Posterior vena cava (tissue), 2 donors: Measurements from ENCODE around the gene CNN2. TPM values are rescaled to one million over a fixed set of nuclear protein-coding genes. Genes with fewer than 3 reads are reported as not detected.

ENCODE experiments used
- DNase-seq: peaks from one replicate; pipeline ENCODE4 v3.0.0-alpha.2; 2020; ENCODE audit warnings: low spot score
- intact Hi-C, 2 donors: fragments of 100-400 bp; cut with DNase I; formaldehyde crosslinking; loops; one replicate each; pipeline versions ENCODE4 v1.14.1 to v1.14.2; 2022 to 2023
- total RNA-seq, 2 donors: library from RNA; stranded (reverse); fragmentation: NEBNext Ultra II Directional; extraction: Animal tissue kit (Norgen Biotek cat#: 25700); gene quantifications; one replicate each; pipeline ENCODE4 v1.2.1, GENCODE V29; 2021
- donor health status: DM: yes; HTN: yes; CAD: no.
- donor health status: DM: yes; HTN: yes; CAD: no.

The CNN2 gene
- total RNA-seq, 2 donors from 2014 or later: 94.7 to 136 TPM

DNA sequence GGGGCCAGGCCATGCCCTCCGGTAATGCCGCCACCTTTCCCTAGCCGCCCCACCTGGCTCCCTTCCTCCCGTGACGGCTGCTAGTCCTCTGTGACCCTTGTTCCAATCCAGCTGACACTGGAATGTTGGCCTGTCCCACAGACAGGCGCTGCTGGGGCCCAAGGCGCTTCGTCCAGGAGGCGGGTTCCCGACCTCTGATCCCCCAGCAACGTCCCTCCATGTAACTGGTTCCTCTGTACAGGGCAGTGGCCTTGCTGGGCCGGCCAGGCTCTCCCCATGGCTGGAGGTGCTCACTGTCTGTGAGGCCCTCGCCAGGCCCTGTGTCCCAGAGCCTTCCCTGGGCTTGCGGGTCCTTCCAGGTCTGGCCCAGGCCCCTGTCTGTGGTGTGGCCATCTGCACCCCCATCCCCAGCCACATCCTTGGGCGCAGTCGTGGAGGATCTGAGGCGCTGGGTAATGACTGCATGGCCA lies 33.0 kb upstream of the CNN2 start:
- intact Hi-C loops: loop anchor here (10.0 kb wide), 2 partner anchors 219 to 229 kb away; no protein-coding TSS in a partner anchor
- DNase-seq: no peak

DNA sequence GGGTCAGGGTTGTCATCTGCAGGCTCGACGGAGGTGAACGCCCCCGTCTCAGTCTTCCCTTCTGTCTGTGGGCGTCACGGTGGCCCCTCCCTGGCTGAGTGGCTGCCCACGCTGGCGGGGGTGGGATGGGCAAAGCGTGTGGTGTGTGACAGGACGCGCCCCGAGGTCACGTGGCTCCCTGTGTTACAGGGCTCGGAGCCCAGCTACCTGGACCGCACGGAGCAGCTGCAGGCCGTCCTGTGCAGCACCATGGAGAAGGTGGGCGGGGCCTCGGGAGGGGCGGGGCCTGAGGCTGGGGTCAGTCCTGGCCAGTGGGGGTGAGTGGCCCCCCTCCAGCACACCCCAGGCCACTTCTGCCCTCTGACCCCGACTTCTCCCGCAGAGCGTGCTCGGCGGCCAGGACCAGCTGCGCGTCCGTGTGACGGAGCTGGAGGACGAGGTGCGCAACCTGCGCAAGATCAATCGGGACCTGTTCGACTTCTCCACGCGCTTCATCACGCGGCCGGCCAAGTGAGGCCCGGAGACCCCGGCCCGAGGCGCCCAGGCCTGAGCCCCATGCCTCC lies 32.5 kb upstream of the CNN2 start:
- no peak for DNase-seq
- intact Hi-C loops: loop anchor here (10.0 kb wide), 2 partner anchors 219 to 229 kb away; no protein-coding TSS in a partner anchor

DNA sequence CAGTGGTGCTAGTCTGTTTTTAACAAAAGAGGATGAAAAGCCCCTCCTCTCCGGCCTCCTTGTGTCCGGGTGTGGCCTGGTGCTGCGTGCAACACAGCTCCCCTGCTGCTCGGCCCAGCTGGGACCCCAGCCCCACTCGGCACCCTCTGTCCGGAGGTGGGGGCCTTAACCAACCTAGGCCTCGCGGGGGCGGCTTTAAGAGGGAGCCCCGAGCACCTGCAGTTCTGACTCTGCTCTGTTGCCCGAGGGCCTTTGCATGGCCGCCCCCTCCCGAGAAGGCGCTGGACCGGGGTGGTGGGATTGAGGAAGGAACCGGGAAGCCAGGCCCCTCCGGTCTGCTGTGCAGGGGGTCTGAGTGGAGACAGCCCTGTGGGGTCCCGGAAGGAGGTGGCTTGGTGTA lies 31.9 kb upstream of the CNN2 start:
- intact Hi-C loops: loop anchor here (10.0 kb wide), 2 partner anchors 220 to 230 kb away; no protein-coding TSS in a partner anchor
- DNase-seq: no peak

DNA sequence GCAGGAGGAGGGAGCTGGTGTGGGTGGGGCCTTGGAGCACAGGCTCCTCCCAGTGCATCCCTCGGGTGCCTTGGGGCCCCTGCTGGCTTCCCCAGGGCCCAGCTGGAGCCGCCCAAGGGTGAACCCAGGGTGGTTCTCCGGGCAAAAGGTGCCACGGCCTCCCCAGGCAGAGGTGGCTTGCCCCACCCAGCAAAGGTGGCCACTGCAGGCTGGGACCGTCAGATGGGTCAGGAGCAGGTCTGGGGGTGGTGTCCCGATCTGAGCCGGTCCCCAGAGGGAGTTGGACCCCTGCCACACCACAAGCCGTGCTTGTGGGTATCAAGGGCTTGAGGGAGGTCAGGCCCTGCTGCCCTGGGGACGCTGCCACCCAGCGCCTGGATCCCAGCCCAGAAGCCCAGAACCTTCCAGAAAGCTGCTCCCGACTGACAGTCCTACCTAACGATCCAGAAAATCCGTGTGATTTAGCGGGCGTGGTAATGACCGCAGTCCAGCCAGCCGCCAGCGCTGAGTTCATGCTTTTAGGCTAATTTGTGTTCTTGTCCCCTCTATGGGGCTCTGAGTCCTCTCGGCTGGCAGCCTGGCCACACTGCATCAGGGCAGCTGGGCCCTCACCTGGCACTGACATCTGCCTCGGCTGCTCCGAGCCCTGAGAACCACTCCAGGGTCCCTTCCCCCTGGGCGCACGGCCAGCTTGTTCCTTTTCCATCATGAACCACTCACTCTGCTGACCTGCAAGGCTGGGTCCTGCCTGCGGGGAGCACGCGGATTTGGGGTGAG lies 31.2 kb upstream of the CNN2 start:
- intact Hi-C loops: loop anchor here (10.0 kb wide), 2 partner anchors 220 to 230 kb away; no protein-coding TSS in a partner anchor
- DNase-seq: no peak

DNA sequence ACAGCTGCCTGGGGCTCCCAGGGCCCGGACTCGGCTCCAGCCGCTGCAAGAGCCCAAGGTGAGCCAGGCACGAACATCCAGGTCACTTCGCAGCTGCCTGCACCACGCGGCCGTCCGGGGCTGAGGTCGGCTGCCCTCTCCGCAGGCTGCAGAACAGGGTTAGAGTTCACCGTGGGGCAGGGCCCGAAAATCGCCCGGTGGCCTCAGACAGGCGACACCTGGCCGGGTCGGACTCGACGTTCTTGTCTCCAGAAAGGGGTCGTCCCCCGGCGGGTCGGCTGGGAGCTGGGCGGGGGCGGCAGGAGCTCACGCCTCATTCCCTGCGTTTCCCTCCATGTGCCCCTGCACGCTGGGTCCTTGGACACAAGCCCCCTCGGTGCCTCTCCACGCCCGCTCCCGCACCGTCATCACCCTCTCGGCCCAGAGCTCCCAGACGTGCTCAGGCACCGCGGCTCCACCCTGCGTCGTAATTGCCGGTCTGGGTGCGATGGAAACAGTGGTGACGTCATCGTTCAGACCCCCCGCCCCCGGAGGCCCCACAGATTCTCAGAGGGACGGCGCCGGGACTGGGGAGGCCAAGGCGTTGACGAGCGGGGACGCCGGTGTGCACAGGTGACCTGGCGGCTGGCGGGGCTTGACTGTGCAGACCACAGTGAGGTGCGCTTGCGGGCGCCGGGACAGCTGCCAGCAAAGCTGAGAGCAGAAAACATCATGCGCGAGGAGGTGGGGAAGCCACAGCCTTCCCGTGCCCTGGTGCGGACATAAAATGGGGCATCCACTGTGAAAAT lies 30.2 kb upstream of the CNN2 start:
- no peak for DNase-seq
- intact Hi-C loops: loop anchor here (10.0 kb wide), 2 partner anchors 221 to 231 kb away; no protein-coding TSS in a partner anchor

DNA sequence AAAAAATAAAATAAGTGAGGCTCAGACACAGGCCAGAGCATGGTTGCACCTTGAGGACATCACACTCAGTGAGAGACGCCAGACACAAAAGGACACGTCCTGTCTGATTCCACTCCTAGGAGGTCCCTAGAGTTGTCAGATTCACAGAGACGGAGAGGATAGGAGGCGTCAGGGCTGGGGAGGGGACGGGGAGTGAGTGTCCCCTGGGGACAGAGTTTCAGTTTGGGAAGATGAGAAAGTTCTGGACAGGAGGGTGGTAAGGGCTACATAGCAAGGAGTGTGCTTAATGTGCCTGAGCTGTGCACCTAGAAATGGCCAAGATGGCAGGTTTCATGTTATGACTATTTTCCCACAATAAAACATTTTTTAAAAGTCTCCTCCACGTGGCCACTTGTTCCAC lies 28.3 kb upstream of the CNN2 start:
- intact Hi-C loops: loop anchor here (10.0 kb wide), 2 partner anchors 223 to 233 kb away; no protein-coding TSS in a partner anchor
- no peak for DNase-seq

DNA sequence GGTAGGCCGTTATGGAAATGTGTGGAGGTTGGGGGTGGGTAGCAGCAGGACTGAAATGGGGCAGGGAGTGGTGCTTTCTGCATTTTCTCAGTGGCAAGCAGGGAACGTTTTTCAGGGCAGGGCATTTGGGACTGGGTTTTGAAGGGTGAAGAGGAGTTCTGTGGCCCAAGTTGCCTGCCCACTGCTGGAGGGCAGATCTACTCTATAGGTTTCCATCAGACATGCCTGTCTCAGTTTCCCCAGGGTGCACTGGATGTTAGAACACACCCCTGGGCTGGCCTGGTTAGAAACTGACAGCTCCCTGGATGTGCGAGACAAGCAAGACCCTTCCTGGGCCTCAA lies 27.1 kb upstream of the CNN2 start:
- DNase-seq: no peak
- intact Hi-C loops: loop anchor here (10.0 kb wide), 2 partner anchors 225 to 235 kb away; no protein-coding TSS in a partner anchor

DNA sequence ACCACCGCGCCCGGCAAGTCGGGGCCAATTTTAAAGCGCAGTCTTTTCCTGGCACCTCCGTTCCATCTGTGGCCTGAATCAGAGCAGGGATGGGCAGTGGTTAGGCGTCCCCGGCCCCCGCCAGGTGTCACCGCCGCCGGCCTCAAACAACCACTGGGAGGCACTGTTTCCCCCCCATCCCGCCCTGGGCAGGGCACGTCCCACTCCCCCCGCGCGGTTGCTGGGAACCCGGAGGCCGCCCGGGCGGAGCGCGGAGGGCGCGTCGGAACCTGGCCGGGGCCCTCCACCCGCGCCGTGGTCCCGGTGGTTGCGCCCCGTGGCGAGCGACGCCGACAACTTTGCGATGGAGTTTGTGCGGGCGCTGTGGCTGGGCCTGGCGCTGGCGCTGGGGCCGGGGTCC lies 26.3 kb upstream of the CNN2 start, which contains the start of gene GRIN3B:
TSS of gene GRIN3B (plus strand) at position 325 of the 400 bp plus-strand sequence. CDS start at position 344, 19 bp downstream.
- peak; percentile 91 for DNase-seq
- intact Hi-C loops: loop anchor here in 1 of 2 donors (1.0 kb wide), 1 partner anchor 23 kb away; no protein-coding TSS in a partner anchor

DNA sequence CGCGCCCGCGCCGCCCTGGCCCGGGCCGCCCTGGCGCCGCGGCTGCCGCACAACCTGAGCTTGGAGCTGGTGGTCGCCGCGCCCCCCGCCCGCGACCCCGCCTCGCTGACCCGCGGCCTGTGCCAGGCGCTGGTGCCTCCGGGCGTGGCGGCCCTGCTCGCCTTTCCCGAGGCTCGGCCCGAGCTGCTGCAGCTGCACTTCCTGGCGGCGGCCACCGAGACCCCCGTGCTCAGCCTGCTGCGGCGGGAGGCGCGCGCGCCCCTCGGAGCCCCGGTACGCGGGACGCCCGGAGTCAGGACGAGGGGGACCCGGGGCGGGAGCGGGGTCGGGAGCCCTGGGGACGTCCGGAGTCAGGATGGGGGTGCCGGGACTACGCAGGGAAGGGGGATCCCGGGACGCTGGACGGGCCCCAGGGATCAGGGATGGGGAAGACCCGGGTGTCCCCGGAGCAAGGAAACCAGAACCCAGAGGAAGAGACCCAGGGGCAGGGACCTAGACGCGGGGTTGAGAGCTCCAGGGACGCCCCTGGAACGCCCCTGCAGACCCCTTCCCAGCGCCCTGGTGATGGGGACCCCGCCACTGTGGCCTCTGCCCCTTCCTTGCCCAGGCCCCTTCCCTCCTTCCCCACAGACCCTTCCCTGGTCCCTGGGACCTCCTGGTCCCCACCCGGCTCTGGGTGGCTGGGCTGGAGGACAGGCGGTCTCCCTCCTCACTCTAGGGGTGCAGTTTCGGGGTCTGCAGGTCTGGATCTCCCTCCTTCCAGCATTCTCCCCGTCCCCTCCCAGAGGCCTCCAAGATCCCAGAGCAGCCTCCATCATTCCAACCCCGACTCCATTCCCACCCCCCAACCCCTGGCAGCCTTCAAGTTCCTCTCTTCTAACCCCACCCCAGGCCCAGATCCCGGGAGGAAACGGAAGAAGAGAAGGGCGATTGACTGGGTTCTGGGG lies 25.5 kb upstream of the CNN2 start:
- intact Hi-C loops: loop anchor here in 1 of 2 donors (1.0 kb wide), 1 partner anchor 24 kb away; no protein-coding TSS in a partner anchor

DNA sequence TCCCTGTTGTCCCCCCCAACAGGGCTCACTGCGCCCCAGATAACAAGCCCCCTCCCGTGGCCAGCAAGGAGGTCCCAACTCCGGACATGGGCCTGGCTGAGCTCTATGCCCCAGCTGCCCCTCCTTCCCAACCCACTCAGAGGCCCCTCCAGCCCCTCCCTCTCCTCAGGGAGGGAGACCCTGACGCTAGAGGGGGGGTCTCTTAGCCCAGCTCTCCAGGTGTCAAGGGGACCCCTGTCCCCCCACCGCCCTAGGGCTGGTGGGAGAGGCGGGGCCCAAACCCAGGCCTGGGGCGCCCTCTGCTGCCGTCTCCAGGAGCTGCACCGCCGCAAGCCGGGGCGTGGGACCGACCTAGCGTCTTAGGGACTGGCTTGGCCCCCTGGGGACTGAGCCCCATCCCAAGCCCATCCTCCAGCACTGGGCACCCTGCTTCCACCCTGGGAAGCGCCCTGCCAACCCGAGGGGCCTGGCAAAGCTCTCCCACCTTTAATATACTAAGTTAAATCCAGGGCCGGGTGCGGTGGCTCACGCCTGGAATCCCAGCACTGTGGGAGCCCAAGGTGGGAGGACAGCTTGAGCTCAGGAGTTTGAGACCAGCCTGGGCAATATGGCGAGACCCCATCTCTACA lies 24.8 kb upstream of the CNN2 start:
- intact Hi-C loops: no loop called here

More for the DNA sequence above, 25.5 kb upstream of the CNN2 start:
- no peak for DNase-seq

DNA sequence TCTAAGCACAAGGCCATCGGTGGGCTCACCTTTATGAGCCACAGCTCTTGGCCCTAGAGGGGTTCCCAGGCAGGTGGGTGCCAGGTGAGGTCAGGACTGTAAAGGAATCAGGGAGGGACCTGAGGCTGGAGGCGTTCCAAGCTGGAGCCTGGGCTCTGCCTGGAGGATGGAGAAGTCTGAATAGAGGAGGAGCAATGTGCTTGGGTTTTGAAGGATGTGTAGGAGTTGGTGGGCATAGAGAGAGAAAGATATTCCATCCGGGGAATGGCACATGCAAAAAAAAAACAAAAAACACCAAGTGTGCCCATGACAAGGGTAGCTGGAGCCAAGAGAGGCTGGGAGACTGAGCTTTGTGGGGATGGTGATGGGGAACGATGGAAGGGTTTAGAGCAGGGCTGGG lies 23.8 kb upstream of the CNN2 start:
- DNase-seq: no peak
- intact Hi-C loops: no loop called here

More for the DNA sequence above, 24.8 kb upstream of the CNN2 start:
- peak; percentile 91 for DNase-seq

DNA sequence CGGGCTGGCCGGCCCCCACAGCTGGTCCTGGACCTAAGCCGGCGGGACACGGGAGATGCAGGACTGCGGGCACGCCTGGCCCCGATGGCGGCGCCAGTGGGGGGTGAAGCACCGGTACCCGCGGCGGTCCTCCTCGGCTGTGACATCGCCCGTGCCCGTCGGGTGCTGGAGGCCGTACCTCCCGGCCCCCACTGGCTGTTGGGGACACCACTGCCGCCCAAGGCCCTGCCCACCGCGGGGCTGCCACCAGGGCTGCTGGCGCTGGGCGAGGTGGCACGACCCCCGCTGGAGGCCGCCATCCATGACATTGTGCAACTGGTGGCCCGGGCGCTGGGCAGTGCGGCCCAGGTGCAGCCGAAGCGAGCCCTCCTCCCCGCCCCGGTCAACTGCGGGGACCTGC lies 23.1 kb upstream of the CNN2 start:
- DNase-seq: no peak
- intact Hi-C loops: no loop called here

DNA sequence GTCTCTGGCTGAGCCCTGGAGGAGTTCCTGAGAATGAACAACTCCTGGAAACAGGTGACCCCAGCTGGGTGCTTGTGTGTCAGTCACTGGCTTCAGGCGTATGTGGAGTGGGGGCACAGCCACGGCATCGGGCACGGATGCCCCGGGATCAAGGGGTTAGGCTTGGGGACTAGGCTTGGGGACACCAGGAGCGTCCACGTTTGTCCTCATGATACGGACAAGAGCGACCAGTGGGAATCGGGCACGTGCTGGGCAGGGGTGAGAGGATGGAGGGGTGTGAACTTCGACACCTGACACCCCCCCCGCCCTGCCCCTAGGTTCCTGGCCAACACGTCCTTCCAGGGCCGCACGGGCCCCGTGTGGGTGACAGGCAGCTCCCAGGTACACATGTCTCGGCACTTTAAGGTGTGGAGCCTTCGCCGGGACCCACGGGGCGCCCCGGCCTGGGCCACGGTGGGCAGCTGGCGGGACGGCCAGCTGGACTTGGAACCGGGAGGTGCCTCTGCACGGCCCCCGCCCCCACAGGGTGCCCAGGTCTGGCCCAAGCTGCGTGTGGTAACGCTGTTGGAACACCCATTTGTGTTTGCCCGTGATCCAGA lies 22.1 kb upstream of the CNN2 start:
- no peak for DNase-seq
- intact Hi-C loops: no loop called here

DNA sequence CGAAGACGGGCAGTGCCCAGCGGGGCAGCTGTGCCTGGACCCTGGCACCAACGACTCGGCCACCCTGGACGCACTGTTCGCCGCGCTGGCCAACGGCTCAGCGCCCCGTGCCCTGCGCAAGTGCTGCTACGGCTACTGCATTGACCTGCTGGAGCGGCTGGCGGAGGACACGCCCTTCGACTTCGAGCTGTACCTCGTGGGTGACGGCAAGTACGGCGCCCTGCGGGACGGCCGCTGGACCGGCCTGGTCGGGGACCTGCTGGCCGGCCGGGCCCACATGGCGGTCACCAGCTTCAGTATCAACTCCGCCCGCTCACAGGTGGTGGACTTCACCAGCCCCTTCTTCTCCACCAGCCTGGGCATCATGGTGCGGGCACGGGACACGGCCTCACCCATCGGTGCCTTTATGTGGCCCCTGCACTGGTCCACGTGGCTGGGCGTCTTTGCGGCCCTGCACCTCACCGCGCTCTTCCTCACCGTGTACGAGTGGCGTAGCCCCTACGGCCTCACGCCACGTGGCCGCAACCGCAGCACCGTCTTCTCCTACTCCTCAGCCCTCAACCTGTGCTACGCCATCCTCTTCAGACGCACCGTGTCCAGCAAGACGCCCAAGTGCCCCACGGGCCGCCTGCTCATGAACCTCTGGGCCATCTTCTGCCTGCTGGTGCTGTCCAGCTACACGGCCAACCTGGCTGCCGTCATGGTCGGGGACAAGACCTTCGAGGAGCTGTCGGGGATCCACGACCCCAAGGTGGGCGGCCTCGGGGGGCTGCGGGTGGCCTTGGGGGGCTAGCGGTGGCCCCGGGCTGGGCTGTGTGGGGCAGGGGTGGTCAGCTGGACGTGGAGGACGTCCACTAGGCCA lies 21.4 kb upstream of the CNN2 start:
- intact Hi-C loops: no loop called here
- no peak for DNase-seq

DNA sequence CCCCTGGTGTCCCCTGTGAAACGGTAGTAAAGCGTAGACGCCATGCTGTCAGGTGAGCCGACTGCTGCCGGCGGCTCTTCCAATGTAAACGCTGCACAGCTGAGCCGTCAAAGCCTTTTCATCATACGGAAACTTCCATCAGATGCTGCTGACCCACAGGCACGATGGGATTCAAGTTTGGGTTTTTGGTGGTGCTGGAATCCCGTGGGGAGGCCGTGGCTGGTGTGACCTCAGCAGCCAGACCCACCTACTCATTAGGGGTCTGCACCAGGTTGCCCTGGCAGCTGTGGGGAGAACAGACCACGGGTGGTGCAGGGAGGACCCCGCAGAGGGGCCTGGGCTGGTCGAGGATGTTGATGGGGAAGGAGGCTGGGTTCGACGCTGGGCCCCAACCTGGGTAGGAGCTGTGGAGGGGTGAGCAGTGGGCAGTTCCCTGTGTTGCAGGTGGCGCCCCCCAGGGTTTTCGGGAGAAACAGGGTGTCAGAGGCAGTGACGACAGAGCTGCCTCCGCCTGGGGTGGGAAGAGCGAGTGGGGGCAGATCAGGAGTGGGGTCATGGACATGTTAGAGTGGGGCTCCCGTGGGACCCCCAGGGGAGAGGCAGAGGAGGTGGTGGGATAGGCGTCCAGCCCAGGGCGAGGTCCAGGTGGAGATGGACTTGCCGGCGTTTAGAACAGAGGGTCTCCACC lies 19.6 kb upstream of the CNN2 start:
- DNase-seq: no peak
- intact Hi-C loops: no loop called here
